Left cardiac atrium (tissue), 4 donors: ENCODE data around the gene ZNF506. TPM values are rescaled to one million over a fixed set of nuclear protein-coding genes. Genes with fewer than 3 reads are reported as not detected.
"Not testable (repeated sequence)": the region's sequence is repeated elsewhere in the genome, so short reads cannot be mapped to it uniquely, and the experiment has no call there.

Experiments used
- ATAC-seq, 2 donors: fragments of 200-7000 bp; cut with Tn5 transposase; one replicate each; pipeline ENCODE4 v1.9.1; 2020; ENCODE audit warnings: mild to moderate bottlenecking in 2 of 2, moderate library complexity in 2 of 2
- DNase-seq: peaks from one replicate; pipeline ENCODE4 v3.0.0-alpha.2; 2020
- intact Hi-C, 2 donors: fragments of 100-400 bp; cut with DNase I; formaldehyde crosslinking; loops; one replicate each; pipeline versions ENCODE4 v1.14.1 to v1.15.1; 2022 to 2023
- total RNA-seq, 2 donors: library from RNA; stranded (reverse); fragmentation: NEBNext Ultra II Directional; extraction: Animal tissue kit (Norgen Biotek cat#: 25700); gene quantifications; one replicate each; pipeline ENCODE4 v1.2.1, GENCODE V29; 2021
- donor health status: DM: no; HTN: yes; CAD: no.
- donor health status: DM: no; HTN: yes; CAD: no; lungs with severe emphysema.
- donor health status: DM: yes; HTN: yes; CAD: no.
- donor health status: Dilated cardiomyopathy.

The ZNF506 gene
- total RNA-seq, 2 donors from 2014 or later = 12.5 to 12.8 TPM

DNA sequence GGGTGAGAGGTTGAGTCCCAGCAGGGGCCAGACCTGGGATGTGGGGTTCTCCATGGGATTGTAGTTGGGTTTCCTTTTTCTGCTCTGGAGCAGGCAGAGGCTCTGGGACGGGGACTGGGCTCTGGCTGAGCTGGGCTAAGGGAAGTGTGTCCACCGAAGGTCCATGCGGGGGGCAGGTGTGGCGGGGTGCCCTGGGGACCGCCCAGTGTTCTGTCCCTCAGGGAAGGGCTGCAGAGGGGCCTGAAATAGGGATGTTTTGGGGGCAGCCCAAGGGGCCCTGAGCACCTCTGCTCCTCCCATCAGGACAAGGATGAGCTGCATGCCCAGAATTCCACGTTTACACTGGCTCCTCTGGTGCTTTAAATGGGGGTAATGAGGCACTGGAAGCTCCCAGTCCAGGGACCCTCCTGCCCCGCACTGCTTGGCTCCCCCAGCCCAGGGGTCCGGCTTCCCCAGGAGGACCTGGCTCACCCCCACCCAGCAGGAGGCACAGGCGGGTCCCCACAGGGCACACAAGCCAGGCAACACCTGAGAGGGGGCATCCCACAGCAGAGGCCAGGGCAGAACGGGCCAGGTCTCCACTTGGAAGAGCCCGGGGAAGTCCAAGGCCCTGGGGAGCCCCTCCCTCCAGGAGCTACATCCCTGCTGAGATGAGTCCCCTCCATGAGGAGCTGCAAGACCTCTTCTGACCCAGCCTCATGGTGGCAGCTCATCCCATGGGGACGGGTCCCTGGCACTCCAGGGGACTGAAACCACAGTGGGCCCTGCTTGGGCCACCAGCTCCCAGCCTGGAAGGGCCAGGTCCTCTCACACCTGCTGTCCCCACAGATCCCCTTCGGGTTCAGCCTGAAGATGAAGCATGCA lies 74.0 kb downstream of the ZNF506 start:
- ATAC-seq (no peak), DNase-seq (no peak)
- intact Hi-C loops = no loop called here

- intact Hi-C loops = no loop called here
- DNase-seq = no peak
- no peak for ATAC-seq
Observed at GRCh38 chr19:19746286-19747213, 75.0 kb downstream of the ZNF506 start.

DNA sequence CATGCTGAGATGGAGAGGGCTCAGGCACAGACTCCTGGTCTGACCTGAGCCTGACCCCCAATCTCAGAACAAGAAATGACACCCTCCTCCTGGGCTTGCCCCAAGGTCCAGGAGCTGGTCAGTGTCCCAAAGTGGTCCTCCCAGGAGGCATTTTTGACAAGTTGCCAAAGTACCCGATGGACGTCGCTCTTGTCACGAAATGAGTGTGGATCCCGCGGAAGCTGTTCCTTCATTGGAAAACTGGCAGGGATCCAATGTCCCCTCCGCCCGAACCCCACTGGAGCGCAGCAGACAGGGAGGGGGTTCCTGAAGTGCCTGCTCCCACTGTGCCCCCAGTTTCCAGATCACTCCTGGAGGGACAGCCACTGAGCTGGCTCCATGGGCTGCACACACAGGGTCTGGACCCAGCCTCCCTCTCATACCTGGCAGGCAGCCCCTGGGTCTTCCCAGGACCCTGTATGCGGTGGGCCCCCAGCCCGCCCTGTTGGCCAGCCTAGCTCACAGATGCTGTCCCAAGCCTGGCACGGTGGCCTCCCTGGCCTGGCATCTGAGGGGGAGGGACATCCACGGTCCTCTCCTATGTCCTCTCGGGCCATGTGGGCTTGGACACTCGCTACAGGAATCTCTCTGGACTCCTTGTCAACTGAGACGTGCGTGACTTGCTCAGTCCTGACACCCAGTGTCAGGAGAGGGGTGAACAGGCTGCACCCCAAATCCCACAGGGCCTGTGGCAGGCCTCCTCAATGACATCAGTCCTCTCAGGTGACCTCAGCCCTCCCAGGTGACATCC lies 75.9 kb downstream of the ZNF506 start:
- intact Hi-C loops = no loop called here
- no peak for ATAC-seq
- DNase-seq = no peak

DNA sequence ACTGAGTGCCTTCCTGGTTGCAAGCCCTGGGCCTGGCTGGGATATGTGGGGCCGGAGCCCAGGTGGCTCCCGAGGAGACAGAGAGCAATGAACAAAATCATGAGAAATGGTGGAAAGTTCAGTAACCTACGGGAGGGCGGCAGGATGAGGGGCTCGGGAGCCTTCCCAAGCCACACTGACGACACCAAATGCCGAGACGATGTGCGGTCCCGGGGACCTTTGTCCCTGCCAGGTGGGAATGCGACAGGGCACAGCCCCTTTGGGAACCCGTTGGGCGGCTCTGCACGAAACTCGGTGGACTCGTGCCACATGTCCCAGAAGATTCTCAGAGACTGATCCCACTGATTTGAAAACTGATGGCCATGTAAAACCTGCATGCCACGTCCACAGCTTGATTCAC lies 76.9 kb downstream of the ZNF506 start:
- ATAC-seq (no peak), DNase-seq (no peak)
- intact Hi-C loops = no loop called here

DNA sequence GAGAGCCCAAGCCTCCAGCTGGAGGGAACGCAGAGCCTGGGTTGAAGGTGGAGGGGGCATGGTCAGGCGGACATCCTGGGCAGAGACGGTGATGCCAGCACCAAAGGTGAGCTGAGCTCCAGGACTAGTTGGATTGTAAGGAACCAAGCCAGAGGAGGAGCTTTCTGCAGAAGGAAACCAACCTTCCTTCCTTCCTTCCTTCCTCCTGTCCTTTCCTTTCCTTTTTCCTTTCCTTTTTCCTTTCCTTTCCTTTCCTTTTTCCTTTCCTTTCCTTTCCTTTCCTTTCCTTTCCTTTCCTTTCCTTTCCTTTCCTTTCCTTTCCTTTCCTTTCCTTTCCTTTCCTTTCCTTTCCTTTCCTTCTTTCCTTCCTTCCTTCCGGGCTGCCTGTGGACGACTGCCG lies 77.6 kb downstream of the ZNF506 start:
- ATAC-seq, DNase-seq, intact Hi-C loops: not testable (repeated sequence)

GRCh38 chr19:19743176-19743575 lies 78.4 kb downstream of the ZNF506 start:
- DNase-seq (no peak), ATAC-seq (no peak)
- intact Hi-C loops = no loop called here

DNA sequence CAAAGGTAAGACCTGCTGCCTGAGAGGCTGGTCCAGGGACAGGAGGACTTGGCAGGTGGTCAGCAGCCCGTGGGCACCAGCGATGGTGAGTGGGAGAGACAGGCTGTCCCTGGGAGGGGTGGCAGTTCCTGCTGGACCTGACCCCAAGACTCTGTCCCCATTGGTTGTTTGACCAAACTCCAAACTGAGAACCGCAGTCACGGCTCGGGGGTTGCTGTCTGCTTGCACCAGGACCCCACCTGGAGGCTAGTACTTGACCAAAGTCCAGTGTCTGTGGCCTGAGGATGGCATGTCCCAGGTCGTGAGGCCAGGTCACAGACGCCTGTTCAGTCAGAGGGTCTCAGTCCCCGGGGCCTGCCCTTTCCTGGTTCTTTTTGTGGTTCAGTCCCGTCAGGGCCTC lies 78.8 kb downstream of the ZNF506 start:
- DNase-seq (no peak), ATAC-seq (no peak)
- intact Hi-C loops = no loop called here

Other genes starting within 250 kb of the ZNF506 start
- under 1 TPM; 0.35 to 0.37 TPM for gene PBX4, start 203.1 kb downstream of the ZNF506 start, total RNA-seq
- 1 to 10 TPM in 1 of 2 donors, under 1 TPM in 1; 0.47 to 2.6 TPM for gene LPAR2, start 193.5 kb downstream of the ZNF506 start, total RNA-seq
- 1 to 10 TPM; 5.8 to 7.5 TPM for gene GMIP, start 178.1 kb downstream of the ZNF506 start, total RNA-seq
- 10 to 100 TPM; 24.1 to 29.6 TPM for gene ATP13A1, start 158.1 kb downstream of the ZNF506 start, total RNA-seq
- 1 to 10 TPM; 4.9 to 6.4 TPM for gene ZNF101, start 152.9 kb downstream of the ZNF506 start, total RNA-seq
- 1 to 10 TPM; 4.6 to 4.7 TPM for gene ZNF14, start 88.6 kb downstream of the ZNF506 start, total RNA-seq
- 1 to 10 TPM; 6.3 to 8.2 TPM for gene ZNF253, start 44.1 kb upstream of the ZNF506 start, total RNA-seq
- gene ZNF93, start 79.2 kb upstream of the ZNF506 start, total RNA-seq = 1 to 10 TPM; 2.7 to 3.4 TPM
- gene ZNF682, start 217.8 kb upstream of the ZNF506 start, total RNA-seq = 1 to 10 TPM; 3.5 to 3.7 TPM